Liver (tissue), 9 donors: ENCODE results near the gene TPTE. TPM values are rescaled to one million over a fixed set of nuclear protein-coding genes. Genes with fewer than 3 reads are reported as not detected.
"Not testable (repeated sequence)": the region's sequence is repeated elsewhere in the genome, so short reads cannot be mapped to it uniquely, and the experiment has no call there.

ENCODE experiments used
- DNase-seq: peaks from one replicate; pipeline ENCODE4 v3.0.0-alpha.2; 2017; ENCODE audit warnings: low spot score
- H3K27ac ChIP-seq, 2 donors: one replicate each; pipeline ENCODE4 v1.7.0; 2013; ENCODE audit warnings: inconsistent platforms in 2 of 2, low read length in 2 of 2, control low read depth in 1 of 2, low read depth in 1 of 2, mild to moderate bottlenecking in 1 of 2
- H3K27me3 ChIP-seq, 4 donors: one replicate each; pipeline versions ENCODE4 v1.6.1 to v1.7.0; 2013; ENCODE audit warnings: low read length in 3 of 4, inconsistent platforms in 1 of 4, mild to moderate bottlenecking in 1 of 4, moderate library complexity in 1 of 4; ENCODE audit not compliant: control insufficient read depth in 4 of 4, insufficient read depth in 4 of 4
- H3K36me3 ChIP-seq, 4 donors: one replicate each; pipeline versions ENCODE4 v1.6.1 to v1.7.0; 2013; ENCODE audit warnings: low read length in 3 of 4, mild to moderate bottlenecking in 3 of 4, low read depth in 1 of 4, moderate library complexity in 1 of 4; ENCODE audit not compliant: control insufficient read depth in 4 of 4, insufficient read depth in 3 of 4
- H3K4me1 ChIP-seq, 4 donors: one replicate each; pipeline versions ENCODE4 v1.6.1 to v1.7.0; 2013; ENCODE audit warnings: low read length in 3 of 4, mild to moderate bottlenecking in 3 of 4, moderate library complexity in 1 of 4; ENCODE audit not compliant: control insufficient read depth in 4 of 4, insufficient read depth in 4 of 4
- H3K4me3 ChIP-seq, 3 donors: one replicate each; pipeline versions ENCODE4 v1.6.1 to v1.7.0; 2013; ENCODE audit warnings: low read length in 3 of 3, control low read depth in 1 of 3, low read depth in 1 of 3, mild to moderate bottlenecking in 1 of 3
- H3K9ac ChIP-seq, 2 donors: one replicate each; pipeline ENCODE4 v1.7.0; 2013; ENCODE audit warnings: low read length in 2 of 2, mild to moderate bottlenecking in 2 of 2, moderate library complexity in 2 of 2, control low read depth in 1 of 2, low read depth in 1 of 2
- H3K9me3 ChIP-seq, 4 donors: one replicate each; pipeline versions ENCODE4 v1.6.1 to v1.7.0; 2013; ENCODE audit warnings: low read length in 3 of 4; ENCODE audit not compliant: control insufficient read depth in 4 of 4
- CTCF ChIP-seq: fragments of 150-350 bp; IDR thresholded peaks from 2 replicates; pipeline ENCODE4 v1.5.1; 2017; ENCODE audit warnings: improper control_type of control experiment, low read depth, low read length; ENCODE audit not compliant: missing input control
- EGR1 ChIP-seq, 2 donors: IDR thresholded peaks; 2 replicates each; pipeline ENCODE4 v1.6.1; 2016 to 2018; ENCODE audit warnings: antibody characterized with exemption in 2 of 2, low read depth in 2 of 2
- FOXA1 ChIP-seq: IDR thresholded peaks from 2 replicates; pipeline ENCODE4 v1.6.1; 2016; ENCODE audit warnings: antibody characterized with exemption
- GABPA ChIP-seq, 2 donors: IDR thresholded peaks in 1 of 2; conservative IDR thresholded peaks in 1 of 2; 2 replicates each; pipeline ENCODE4 v1.6.1; 2016; ENCODE audit warnings: antibody characterized with exemption in 2 of 2, mild to moderate bottlenecking in 1 of 2, moderate library complexity in 1 of 2
- HNF4A ChIP-seq, 2 donors: conservative IDR thresholded peaks; 2 replicates each; pipeline ENCODE4 v1.6.1; 2016; ENCODE audit warnings: antibody characterized with exemption in 2 of 2, mild to moderate bottlenecking in 2 of 2
- HNF4G ChIP-seq: IDR thresholded peaks from 2 replicates; pipeline ENCODE4 v1.6.1; 2016; ENCODE audit warnings: antibody characterized with exemption
- JUND ChIP-seq, 2 donors: IDR thresholded peaks; 2 replicates each; pipeline ENCODE4 v1.6.1; 2016; ENCODE audit warnings: antibody characterized with exemption in 2 of 2
- MAX ChIP-seq: IDR thresholded peaks from 2 replicates; pipeline ENCODE4 v1.6.1; 2016; ENCODE audit warnings: antibody characterized with exemption
- NR2F2 ChIP-seq: IDR thresholded peaks from 2 replicates; pipeline ENCODE4 v1.6.1; 2016; ENCODE audit warnings: antibody characterized with exemption
- REST ChIP-seq: IDR thresholded peaks from 2 replicates; pipeline ENCODE4 v1.6.1; 2016; ENCODE audit warnings: antibody characterized with exemption, mild to moderate bottlenecking
- RXRA ChIP-seq, 2 donors: IDR thresholded peaks; 2 replicates each; pipeline ENCODE4 v1.6.1; 2017 to 2018; ENCODE audit warnings: antibody characterized with exemption in 2 of 2, mild to moderate bottlenecking in 1 of 2
- SP1 ChIP-seq: IDR thresholded peaks from 2 replicates; pipeline ENCODE4 v1.6.1; 2018; ENCODE audit warnings: antibody characterized with exemption, mild to moderate bottlenecking
- YY1 ChIP-seq: IDR thresholded peaks from 2 replicates; pipeline ENCODE4 v1.6.1; 2016; ENCODE audit warnings: antibody characterized with exemption, mild to moderate bottlenecking
- WGBS: extraction: QIAGEN DNeasy Blood & Tissue Kit; methylation state at CpG from one replicate; pipeline ENCODE4 v1.1.7; 2013; 5-methylcytosine and 5-hydroxymethylcytosine counted together
- polyA plus RNA-seq, 2 donors: library from polyadenylated mRNA; stranded (reverse) in 1 of 2; unstranded in 1 of 2; fragments of 200-250 nt in 1 of 2; fragments of >200 nt in 1 of 2; fragmentation: Nextera tagmentation in 1 of 2; extraction: Ambion mirVana in 1 of 2; gene quantifications; one replicate each; pipeline versions ENCODE4 v1.2.1 to v1.2.3, GENCODE V29; 2013 to 2015
- total RNA-seq, 2 donors: library from RNA; depleted of rRNA; stranded (reverse); fragments of >200 nt; gene quantifications; one replicate each; pipeline ENCODE4 v1.2.3, GENCODE V29; 2014
- donor health status: healthy.
- donor health status: healthy.
- donor health status: healthy.
- donor health status: healthy.
- donor health status: healthy.

The TPTE gene
- total and polyA plus RNA-seq, 4 donors: not detected

- TF ChIP-seq REST: no peak
- TF ChIP-seq GABPA (IDR thresholded peaks at IDR 0.05 in 1 of 2, conservative IDR thresholded peaks at IDR 0.05 in 1 of 2): no peak
- no peak for TF ChIP-seq EGR1 (IDR thresholded peaks at IDR 0.05; ENCODE audit: low read depth in 2 of 2)
- TF ChIP-seq FOXA1: no peak
- no peak for TF ChIP-seq YY1
- TF ChIP-seq HNF4G: no peak
- TF ChIP-seq RXRA (IDR thresholded peaks at IDR 0.05): no peak
- TF ChIP-seq NR2F2: no peak
- no peak for TF ChIP-seq JUND (IDR thresholded peaks at IDR 0.05)
Observed at GRCh38 chr21:10616535-10616934, 95.2 kb downstream of the TPTE start (continued).

- 60% methylated on average over 3 of the region's 3 CpGs for WGBS
- not testable (repeated sequence) for H3K9me3 ChIP-seq, H3K27me3 ChIP-seq, H3K36me3 ChIP-seq, H3K4me3 ChIP-seq, H3K9ac ChIP-seq, H3K4me1 ChIP-seq, H3K27ac ChIP-seq, DNase-seq
Observed at GRCh38 chr21:10617133-10617752, 95.9 kb downstream of the TPTE start.

- no peak overlapping the region for H3K27ac ChIP-seq
- H3K9me3 ChIP-seq: peaks cover 0 to 7% (median 4%) of the 10 kb centered on the region in 4 donors
- DNase-seq: no peak
- WGBS: 48% methylated on average over 47 of the region's 47 CpGs
- no peaks in the 10 kb centered on the region for H3K36me3 ChIP-seq
- H3K27me3 ChIP-seq: peaks cover 0 to 7% (median 0%) of the 10 kb centered on the region in 4 donors
- no peaks in the 10 kb centered on the region for H3K4me1 ChIP-seq
- no peak for TF ChIP-seq SP1
- TF ChIP-seq HNF4A (conservative IDR thresholded peaks at IDR 0.05): no peak
- no peak for TF ChIP-seq MAX
- TF ChIP-seq RXRA (IDR thresholded peaks at IDR 0.05): no peak
- no peak for TF ChIP-seq CTCF
- no peak for TF ChIP-seq FOXA1
- TF ChIP-seq NR2F2: no peak
- H3K4me3 ChIP-seq: no peak overlapping the region
- H3K9ac ChIP-seq: no peak overlapping the region
Observed at GRCh38 chr21:10627316-10627863, 106.0 kb downstream of the TPTE start.

- H3K36me3 ChIP-seq, H3K9me3 ChIP-seq, H3K27me3 ChIP-seq, DNase-seq, H3K4me1 ChIP-seq, H3K9ac ChIP-seq, H3K27ac ChIP-seq, H3K4me3 ChIP-seq: not testable (repeated sequence)
- WGBS: 68% methylated on average over 3 of the region's 3 CpGs
Observed at GRCh38 chr21:10629239-10629638, 107.9 kb downstream of the TPTE start.

- 60% methylated on average over 6 of the region's 6 CpGs for WGBS
- not testable (repeated sequence) for H3K4me3 ChIP-seq, H3K27ac ChIP-seq, H3K27me3 ChIP-seq, H3K4me1 ChIP-seq, DNase-seq, H3K9me3 ChIP-seq, H3K9ac ChIP-seq, H3K36me3 ChIP-seq
Observed at GRCh38 chr21:10630829-10631228, 109.4 kb downstream of the TPTE start.

- H3K27me3 ChIP-seq, DNase-seq, H3K27ac ChIP-seq, H3K9me3 ChIP-seq, H3K4me3 ChIP-seq, H3K9ac ChIP-seq, H3K4me1 ChIP-seq, H3K36me3 ChIP-seq: not testable (repeated sequence)
- 46% methylated on average over 5 of the region's 5 CpGs for WGBS
Observed at GRCh38 chr21:10631316-10631715, 109.9 kb downstream of the TPTE start.
